Memory B cell (primary cell): ENCODE results near the gene ARL5A.
"Not testable (repeated sequence)": the region's sequence is repeated elsewhere in the genome, so short reads cannot be mapped to it uniquely, and the experiment has no call there.

ENCODE experiments used
- ATAC-seq: fragments of 150-1000 bp; cut with Tn5 transposase; 2 replicates; pipeline ENCODE4 v1.10.0; 2021; ENCODE audit warnings: low read depth, mild to moderate bottlenecking, moderate library complexity
- DNase-seq, 2 donors: peaks; one replicate each; pipeline ENCODE4 v3.0.0; 2022; ENCODE audit warnings: low spot score in 2 of 2
- H3K27ac Mint-ChIP-seq: one replicate; pipeline ENCODE4 v1.8.0; 2022; ENCODE audit warnings: mild to moderate bottlenecking, moderate library complexity, mixed read lengths
- H3K27me3 Mint-ChIP-seq: one replicate; pipeline ENCODE4 v1.8.0; 2022; ENCODE audit warnings: mixed read lengths
- H3K36me3 Mint-ChIP-seq: one replicate; pipeline ENCODE4 v1.8.0; 2022; ENCODE audit warnings: mild to moderate bottlenecking, mixed read lengths
- H3K4me1 Mint-ChIP-seq: one replicate; pipeline ENCODE4 v1.8.0; 2022; ENCODE audit warnings: mixed read lengths
- H3K4me3 Mint-ChIP-seq: one replicate; pipeline ENCODE4 v1.8.0; 2022; ENCODE audit warnings: mild to moderate bottlenecking, moderate library complexity, mixed read lengths
- H3K9me3 Mint-ChIP-seq: one replicate; pipeline ENCODE4 v1.8.0; 2022; ENCODE audit warnings: mixed read lengths

ARL5A gene, protein sequence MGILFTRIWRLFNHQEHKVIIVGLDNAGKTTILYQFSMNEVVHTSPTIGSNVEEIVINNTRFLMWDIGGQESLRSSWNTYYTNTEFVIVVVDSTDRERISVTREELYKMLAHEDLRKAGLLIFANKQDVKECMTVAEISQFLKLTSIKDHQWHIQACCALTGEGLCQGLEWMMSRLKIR

DNA sequence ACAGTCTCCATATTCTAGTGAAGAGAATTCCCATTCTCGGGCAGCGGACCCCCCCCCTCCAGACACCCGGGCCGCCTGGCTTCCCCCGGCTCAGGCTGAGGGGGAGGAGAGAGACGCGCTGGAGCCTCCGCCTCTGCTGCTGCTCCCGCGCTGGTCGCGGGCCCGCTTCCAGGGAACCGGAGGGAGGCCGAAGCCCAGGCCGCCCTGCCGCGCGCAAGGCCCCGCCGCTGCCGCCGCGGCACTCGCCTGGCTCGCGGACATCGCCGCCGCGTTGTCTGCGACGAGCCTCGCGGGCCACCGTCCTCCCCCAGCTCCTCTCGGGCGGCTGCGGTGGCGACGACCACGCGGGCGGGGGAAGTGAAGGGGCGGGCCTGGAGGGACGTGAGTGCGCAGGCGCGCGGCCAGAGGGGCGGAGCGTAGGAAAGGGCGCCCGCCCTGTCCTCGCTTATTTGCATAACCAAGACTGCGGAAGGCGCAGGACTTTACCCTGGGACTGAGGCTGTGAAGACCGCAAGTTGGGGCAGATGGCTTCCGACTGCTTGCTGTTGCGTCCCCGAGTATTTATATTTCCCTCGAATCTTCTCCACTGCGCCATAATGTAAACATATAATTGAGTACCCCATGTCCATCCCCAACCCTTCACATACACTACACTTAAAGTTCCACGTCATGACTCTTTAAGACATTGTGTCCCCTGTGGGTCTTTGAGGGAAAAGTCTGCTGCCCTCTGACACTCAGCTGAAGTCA lies at the start of gene ARL5A:
Gene ARL5A, minus strand, starts transcription at position 279 of the 747 bp plus-strand sequence. Its CDS starts 245 bp downstream, at position 34.
- Mint-ChIP-seq H3K9me3 (no peaks in the 10 kb centered on the region), H3K4me3 (peak within 1 kb of the TSS; percentile 93), H3K4me1 (peaks cover 31% of the 10 kb centered on the region), H3K36me3 (no peaks in the 10 kb centered on the region), H3K27me3 (no peaks in the 10 kb centered on the region), H3K27ac (peak within 1 kb of the TSS; percentile 95)
- DNase-seq (peak; percentile 95 to 97), ATAC-seq (peak; percentile 90)

DNA sequence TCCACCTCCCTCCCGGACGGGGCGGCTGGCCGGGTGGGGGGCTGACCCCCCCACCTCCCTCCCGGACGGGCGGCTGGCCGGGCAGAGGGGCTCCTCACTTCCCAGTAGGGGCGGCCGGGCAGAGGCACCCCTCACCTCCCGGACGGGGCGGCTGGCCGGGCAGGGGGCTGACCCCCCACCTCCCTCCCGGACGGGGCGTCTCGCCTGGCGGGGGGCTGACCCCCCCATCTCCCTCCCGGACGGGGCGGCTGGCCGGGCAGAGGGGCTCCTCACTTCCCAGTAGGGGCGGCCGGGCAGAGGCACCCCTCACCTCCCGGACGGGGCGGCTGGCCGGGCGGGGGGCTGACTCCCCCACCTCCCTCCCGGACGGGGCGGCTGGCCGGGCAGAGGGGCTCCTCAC lies 47.4 kb upstream of the ARL5A start:
- H3K27me3 Mint-ChIP-seq, H3K9me3 Mint-ChIP-seq, DNase-seq, ATAC-seq, H3K4me1 Mint-ChIP-seq, H3K4me3 Mint-ChIP-seq, H3K36me3 Mint-ChIP-seq, H3K27ac Mint-ChIP-seq: not testable (repeated sequence)

- no peaks in the 10 kb centered on the region for H3K4me1 Mint-ChIP-seq
- ATAC-seq (no peak), DNase-seq (no peak)
- no peaks in the 10 kb centered on the region for H3K9me3 Mint-ChIP-seq
- no peaks in the 10 kb centered on the region for H3K36me3 Mint-ChIP-seq
- peaks cover 6% of the 10 kb centered on the region for H3K27me3 Mint-ChIP-seq
- H3K4me3 Mint-ChIP-seq, result no peak overlapping the region
- no peak overlapping the region for H3K27ac Mint-ChIP-seq
Observed at GRCh38 chr2:151872463-151872862, 44.2 kb upstream of the ARL5A start.

- peaks cover 14% of the 10 kb centered on the region for H3K27me3 Mint-ChIP-seq
- no peaks in the 10 kb centered on the region for H3K36me3 Mint-ChIP-seq
- ATAC-seq (no peak), DNase-seq (no peak)
- H3K4me1 Mint-ChIP-seq, result no peaks in the 10 kb centered on the region
- no peaks in the 10 kb centered on the region for H3K9me3 Mint-ChIP-seq
- H3K4me3 Mint-ChIP-seq, result no peak overlapping the region
- H3K27ac Mint-ChIP-seq, result no peak overlapping the region
Observed at GRCh38 chr2:151869291-151869690, 41.1 kb upstream of the ARL5A start.

GRCh38 chr2:151862700-151863099 lies 34.5 kb upstream of the ARL5A start:
- H3K27ac Mint-ChIP-seq, result no peak overlapping the region
- H3K27me3 Mint-ChIP-seq, result peaks cover 11% of the 10 kb centered on the region
- peaks cover 4% of the 10 kb centered on the region for H3K4me1 Mint-ChIP-seq
- ATAC-seq (peak; percentile 62), DNase-seq (no peak)
- H3K4me3 Mint-ChIP-seq, result no peak overlapping the region
- no peaks in the 10 kb centered on the region for H3K9me3 Mint-ChIP-seq
- no peaks in the 10 kb centered on the region for H3K36me3 Mint-ChIP-seq

- ATAC-seq (no peak), DNase-seq (no peak)
- H3K4me3 Mint-ChIP-seq, result no peak overlapping the region
- no peaks in the 10 kb centered on the region for H3K27me3 Mint-ChIP-seq
- H3K9me3 Mint-ChIP-seq, result no peaks in the 10 kb centered on the region
- H3K36me3 Mint-ChIP-seq, result no peaks in the 10 kb centered on the region
- peaks cover 4% of the 10 kb centered on the region for H3K4me1 Mint-ChIP-seq
- no peak overlapping the region for H3K27ac Mint-ChIP-seq
Observed at GRCh38 chr2:151861174-151861573, 33.0 kb upstream of the ARL5A start.

GRCh38 chr2:151860613-151861146 lies 32.5 kb upstream of the ARL5A start:
- Mint-ChIP-seq H3K4me1 (peaks cover 4% of the 10 kb centered on the region), H3K9me3 (no peaks in the 10 kb centered on the region)
- ATAC-seq, result no peak

GRCh38 chr2:151860210-151860609 lies 32.0 kb upstream of the ARL5A start:
- H3K36me3 Mint-ChIP-seq, result no peaks in the 10 kb centered on the region
- no peaks in the 10 kb centered on the region for H3K9me3 Mint-ChIP-seq

More at GRCh38 chr2:151860613-151861146, 32.5 kb upstream of the ARL5A start:
- Mint-ChIP-seq H3K27ac (no peak overlapping the region), H3K36me3 (no peaks in the 10 kb centered on the region), H3K4me3 (no peak overlapping the region), H3K27me3 (no peaks in the 10 kb centered on the region)
- no peak for DNase-seq

GRCh38 chr2:151857650-151858049 lies 29.4 kb upstream of the ARL5A start:
- no peak overlapping the region for H3K4me3 Mint-ChIP-seq
- no peak overlapping the region for H3K27ac Mint-ChIP-seq
- H3K4me1 Mint-ChIP-seq, result peaks cover 6% of the 10 kb centered on the region
- ATAC-seq (no peak), DNase-seq (no peak)
- no peaks in the 10 kb centered on the region for H3K9me3 Mint-ChIP-seq
- H3K36me3 Mint-ChIP-seq, result no peaks in the 10 kb centered on the region
- H3K27me3 Mint-ChIP-seq, result no peaks in the 10 kb centered on the region

More at GRCh38 chr2:151860210-151860609, 32.0 kb upstream of the ARL5A start:
- ATAC-seq (no peak), DNase-seq (no peak)
- Mint-ChIP-seq H3K27me3 (no peaks in the 10 kb centered on the region), H3K4me3 (no peak overlapping the region), H3K4me1 (peaks cover 4% of the 10 kb centered on the region), H3K27ac (no peak overlapping the region)

- Mint-ChIP-seq H3K4me3 (peak overlapping the region; percentile 79), H3K9me3 (no peaks in the 10 kb centered on the region), H3K4me1 (peaks cover 5% of the 10 kb centered on the region), H3K27me3 (no peaks in the 10 kb centered on the region), H3K36me3 (no peaks in the 10 kb centered on the region), H3K27ac (peak overlapping the region; percentile 72)
- DNase-seq, result no peak
- peak; percentile 44 for ATAC-seq
Observed at GRCh38 chr2:151855111-151855510, 26.9 kb upstream of the ARL5A start.

DNA sequence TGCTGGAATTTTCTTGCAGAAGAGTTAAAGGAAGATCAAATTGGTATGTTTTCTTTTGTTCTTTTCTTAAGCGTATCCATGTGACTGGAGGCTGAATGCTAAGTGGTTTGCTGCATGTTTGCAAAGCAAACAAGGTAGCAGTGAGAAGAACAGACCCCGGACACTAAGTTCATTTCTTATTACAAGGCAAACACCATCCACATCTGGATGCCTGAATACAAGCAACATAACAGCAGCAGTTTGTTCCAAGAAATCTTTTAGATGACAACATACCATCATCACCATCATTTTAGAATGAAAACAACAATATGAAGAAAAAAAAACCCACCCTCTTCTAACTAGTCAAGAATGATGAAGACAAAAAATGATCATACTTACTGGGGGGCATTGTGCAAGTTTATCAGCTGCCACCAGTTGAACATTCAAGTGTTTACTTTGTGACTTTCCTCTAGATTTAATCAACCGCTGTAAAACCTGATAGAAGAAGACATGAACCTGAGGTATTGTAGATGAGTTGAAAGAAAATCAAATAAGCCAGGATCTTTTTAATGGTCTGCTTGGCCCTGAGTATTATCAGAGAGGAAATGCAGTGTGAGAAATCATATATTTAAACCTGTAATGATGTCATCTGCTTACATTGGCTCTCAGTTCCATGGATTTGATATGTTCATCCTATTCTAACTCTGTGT lies 25.0 kb upstream of the ARL5A start:
- no peak overlapping the region for H3K27ac Mint-ChIP-seq
- DNase-seq (no peak), ATAC-seq (no peak)
- no peaks in the 10 kb centered on the region for H3K9me3 Mint-ChIP-seq
- no peak overlapping the region for H3K4me3 Mint-ChIP-seq
- no peaks in the 10 kb centered on the region for H3K36me3 Mint-ChIP-seq
- H3K4me1 Mint-ChIP-seq, result peaks cover 5% of the 10 kb centered on the region
- no peaks in the 10 kb centered on the region for H3K27me3 Mint-ChIP-seq

DNA sequence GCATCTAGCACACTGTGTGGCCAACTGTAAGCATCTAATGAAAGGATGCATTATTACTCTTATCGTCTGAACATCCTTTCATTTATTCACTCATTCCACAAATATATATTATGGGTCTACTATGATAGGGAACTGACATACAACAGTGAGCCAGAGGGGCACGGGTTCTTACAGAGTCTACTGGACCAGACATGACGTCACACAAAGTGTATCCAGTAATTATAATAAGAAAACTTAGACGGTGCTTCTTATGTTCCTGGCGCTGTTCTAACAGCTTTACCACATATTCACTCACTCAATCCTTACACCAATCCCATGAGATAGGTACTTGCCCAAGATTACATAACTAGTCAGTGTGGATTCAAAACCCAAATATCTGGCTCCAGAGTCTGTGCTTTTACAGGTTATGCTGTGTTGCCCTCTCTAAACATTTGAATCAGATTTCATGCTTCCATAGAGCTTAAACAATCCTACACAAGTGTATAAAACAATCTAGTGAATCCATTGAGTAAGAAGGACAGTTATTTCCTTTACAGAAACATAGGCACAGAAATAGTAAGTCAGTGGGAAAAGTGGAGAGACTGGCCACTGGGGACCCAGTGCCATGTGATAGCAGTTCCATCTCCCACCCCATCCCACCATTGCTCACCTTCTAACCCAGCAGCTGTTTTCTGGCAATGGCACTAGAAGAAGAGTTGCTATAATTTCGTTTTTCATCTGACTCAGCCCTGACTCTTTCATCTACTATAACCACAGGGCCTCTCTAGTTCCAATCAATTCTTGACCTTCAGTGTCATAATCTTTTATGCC lies 24.2 kb upstream of the ARL5A start:
- Mint-ChIP-seq H3K9me3 (no peaks in the 10 kb centered on the region), H3K27me3 (no peaks in the 10 kb centered on the region), H3K4me3 (no peak overlapping the region), H3K4me1 (peaks cover 5% of the 10 kb centered on the region), H3K27ac (no peak overlapping the region), H3K36me3 (no peaks in the 10 kb centered on the region)
- DNase-seq (no peak), ATAC-seq (no peak)

GRCh38 chr2:151851761-151852160 lies 23.5 kb upstream of the ARL5A start:
- Mint-ChIP-seq H3K9me3 (no peaks in the 10 kb centered on the region), H3K36me3 (no peaks in the 10 kb centered on the region), H3K27me3 (no peaks in the 10 kb centered on the region), H3K4me3 (no peak overlapping the region), H3K4me1 (peaks cover 5% of the 10 kb centered on the region), H3K27ac (no peak overlapping the region)
- DNase-seq (no peak), ATAC-seq (no peak)
